MG63 (cell line): Measurements from ENCODE around the gene XIRP1. TPM values are rescaled to one million over a fixed set of nuclear protein-coding genes. Genes with fewer than 3 reads are reported as not detected.

ENCODE experiments used
- total RNA-seq: library from RNA; depleted of rRNA; stranded (reverse); fragments of >200 nt; shearing (Covaris generic); gene quantifications from 2 replicates; pipeline ENCODE4 v1.2.3, GENCODE V29; 2014; ENCODE audit warnings: low replicate concordance; rRNA removed

The XIRP1 gene
- total RNA-seq, 1 experiment from 2014 or later = not detected

Other genes with a start within 250 kb of the XIRP1 start
- not detected in 2 replicates for gene SCN11A, start 140.7 kb downstream of the XIRP1 start, total RNA-seq
- 9.3 and 20.7 TPM in 2 replicates for gene WDR48, start 140.6 kb downstream of the XIRP1 start, total RNA-seq
- gene GORASP1, start 85.0 kb downstream of the XIRP1 start, total RNA-seq = 11.4 and 19.4 TPM in 2 replicates
- gene TTC21A, start 84.9 kb downstream of the XIRP1 start, total RNA-seq = 0.32 and 0.40 TPM in 2 replicates
- gene CSRNP1, start 39.0 kb downstream of the XIRP1 start, total RNA-seq = 8.4 TPM in 2 replicates
- gene CX3CR1, start 87.4 kb upstream of the XIRP1 start, total RNA-seq = not detected in 2 replicates
- gene CCR8, start 137.1 kb upstream of the XIRP1 start, total RNA-seq = not detected in 2 replicates
- gene SLC25A38, start 190.8 kb upstream of the XIRP1 start, total RNA-seq = 18.2 and 28.8 TPM in 2 replicates
- 1,752 and 2,233 TPM in 2 replicates for gene RPSA, start 214.1 kb upstream of the XIRP1 start, total RNA-seq